H1 (cell line): ENCODE results near the gene CFHR5. TPM values are rescaled to one million over a fixed set of nuclear protein-coding genes. Genes with fewer than 3 reads are reported as not detected.

ENCODE experiments used
- CBX5 ChIP-seq: fragments of 300-800, 300-1000 bp; sonication (generic); IDR thresholded peaks from 2 replicates; pipeline ENCODE4 v1.7.1; 2016; ENCODE audit warnings: antibody characterized with exemption, low read length, low read depth
- CBX8 ChIP-seq: fragments of 300-800, 300-1000 bp; sonication (generic); IDR thresholded peaks from 2 replicates; pipeline ENCODE4 v1.7.1; 2016; ENCODE audit warnings: low read depth, low read length, borderline replicate concordance
- GTF2F1 ChIP-seq: IDR thresholded peaks from 2 replicates; pipeline ENCODE4 v1.6.1; 2012; ENCODE audit warnings: low read depth, low read length, improper control_type of control experiment, borderline replicate concordance
- HDAC2 ChIP-seq, 2 experiments: fragments of 300-600 bp in 1 of 2; sonication (generic) in 1 of 2; IDR thresholded peaks; 2 replicates each; pipeline ENCODE4 v1.6.1; 2011 to 2012; ENCODE audit warnings: low read depth in 2 of 2, low read length in 2 of 2, mild to moderate bottlenecking in 2 of 2, moderate library complexity in 2 of 2, borderline replicate concordance in 1 of 2, inconsistent platforms in 1 of 2
- HDAC6 ChIP-seq: IDR thresholded peaks from one replicate; pipeline ENCODE4 v1.7.1; 2012; ENCODE audit warnings: low read depth, mild to moderate bottlenecking, inconsistent platforms, low read length, moderate library complexity
- MAX ChIP-seq: IDR thresholded peaks from 2 replicates; pipeline ENCODE4 v1.6.1; 2012; ENCODE audit warnings: inconsistent platforms
- POLR2AphosphoS5 ChIP-seq: IDR thresholded peaks from 2 replicates; pipeline ENCODE4 v1.6.1; 2011; ENCODE audit warnings: low read depth, low read length
- SIX5 ChIP-seq: IDR thresholded peaks from 2 replicates; pipeline ENCODE4 v1.6.1; 2011; ENCODE audit warnings: mild to moderate bottlenecking, low read depth, low read length
- SP2 ChIP-seq: IDR thresholded peaks from 2 replicates; pipeline ENCODE4 v1.6.1; 2012; ENCODE audit warnings: mild to moderate bottlenecking, low read length, inconsistent platforms
- TBP ChIP-seq: IDR thresholded peaks from 2 replicates; pipeline ENCODE4 v1.6.1; 2011; ENCODE audit warnings: low read depth, low read length, improper control_type of control experiment
- TEAD4 ChIP-seq: IDR thresholded peaks from 2 replicates; pipeline ENCODE4 v1.6.1; 2012; ENCODE audit warnings: low read depth, low read length, inconsistent platforms, mixed read lengths
- polyA plus RNA-seq, 7 experiments: library from polyadenylated mRNA; depleted of rRNA in 3 of 7; stranded (reverse) in 5 of 7; unstranded in 2 of 7; fragments of >200 nt in 5 of 7; fragments of 200-250 nt in 2 of 7; gene quantifications; 1 replicate in 5 of 7; 2 replicates in 1 of 7; 4 replicates in 1 of 7; pipeline versions ENCODE4 v1.2.1 to v1.2.3, GENCODE V29; 2011 to 2013; ENCODE audit warnings: missing spikeins in 2 of 7, mixed read lengths in 2 of 7
- total RNA-seq: library from RNA; stranded (reverse); fragmentation: NEBNext Ultra II Directional; extraction: Animal tissue kit (Norgen Biotek cat#: 25700); gene quantifications from 2 replicates; pipeline ENCODE4 v1.2.1, GENCODE V29; 2021
- TF ChIP-seq, protein P1 (sequence below): fragments of 300-600 bp; sonication (generic); IDR thresholded peaks from 2 replicates; pipeline ENCODE4 v1.7.1; 2012; ENCODE audit warnings: low read length, moderate library complexity, mild to moderate bottlenecking, inconsistent platforms; ENCODE audit not compliant: insufficient replicate concordance

The CFHR5 gene
- total and polyA plus RNA-seq, 2 of the 8 experiments (the other 6 are each of a cell fraction or from before 2014, with no cell fraction given): not detected

DNA sequence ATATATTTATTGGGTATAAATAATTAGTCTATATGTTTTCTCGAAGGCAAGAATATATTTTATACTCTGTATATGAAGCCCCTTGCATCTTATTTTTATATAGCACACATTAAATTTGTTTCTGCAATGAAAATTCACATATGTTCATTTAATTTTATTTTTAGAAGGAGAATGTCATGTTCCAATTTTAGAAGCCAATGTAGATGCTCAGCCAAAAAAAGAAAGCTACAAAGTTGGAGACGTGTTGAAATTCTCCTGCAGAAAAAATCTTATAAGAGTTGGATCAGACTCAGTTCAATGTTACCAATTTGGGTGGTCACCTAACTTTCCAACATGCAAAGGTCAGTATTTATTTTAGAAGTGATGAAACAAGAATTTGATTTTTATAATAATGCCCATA is 16.6 kb downstream of the CFHR5 start (continued):
- TF ChIP-seq, protein P1, sequence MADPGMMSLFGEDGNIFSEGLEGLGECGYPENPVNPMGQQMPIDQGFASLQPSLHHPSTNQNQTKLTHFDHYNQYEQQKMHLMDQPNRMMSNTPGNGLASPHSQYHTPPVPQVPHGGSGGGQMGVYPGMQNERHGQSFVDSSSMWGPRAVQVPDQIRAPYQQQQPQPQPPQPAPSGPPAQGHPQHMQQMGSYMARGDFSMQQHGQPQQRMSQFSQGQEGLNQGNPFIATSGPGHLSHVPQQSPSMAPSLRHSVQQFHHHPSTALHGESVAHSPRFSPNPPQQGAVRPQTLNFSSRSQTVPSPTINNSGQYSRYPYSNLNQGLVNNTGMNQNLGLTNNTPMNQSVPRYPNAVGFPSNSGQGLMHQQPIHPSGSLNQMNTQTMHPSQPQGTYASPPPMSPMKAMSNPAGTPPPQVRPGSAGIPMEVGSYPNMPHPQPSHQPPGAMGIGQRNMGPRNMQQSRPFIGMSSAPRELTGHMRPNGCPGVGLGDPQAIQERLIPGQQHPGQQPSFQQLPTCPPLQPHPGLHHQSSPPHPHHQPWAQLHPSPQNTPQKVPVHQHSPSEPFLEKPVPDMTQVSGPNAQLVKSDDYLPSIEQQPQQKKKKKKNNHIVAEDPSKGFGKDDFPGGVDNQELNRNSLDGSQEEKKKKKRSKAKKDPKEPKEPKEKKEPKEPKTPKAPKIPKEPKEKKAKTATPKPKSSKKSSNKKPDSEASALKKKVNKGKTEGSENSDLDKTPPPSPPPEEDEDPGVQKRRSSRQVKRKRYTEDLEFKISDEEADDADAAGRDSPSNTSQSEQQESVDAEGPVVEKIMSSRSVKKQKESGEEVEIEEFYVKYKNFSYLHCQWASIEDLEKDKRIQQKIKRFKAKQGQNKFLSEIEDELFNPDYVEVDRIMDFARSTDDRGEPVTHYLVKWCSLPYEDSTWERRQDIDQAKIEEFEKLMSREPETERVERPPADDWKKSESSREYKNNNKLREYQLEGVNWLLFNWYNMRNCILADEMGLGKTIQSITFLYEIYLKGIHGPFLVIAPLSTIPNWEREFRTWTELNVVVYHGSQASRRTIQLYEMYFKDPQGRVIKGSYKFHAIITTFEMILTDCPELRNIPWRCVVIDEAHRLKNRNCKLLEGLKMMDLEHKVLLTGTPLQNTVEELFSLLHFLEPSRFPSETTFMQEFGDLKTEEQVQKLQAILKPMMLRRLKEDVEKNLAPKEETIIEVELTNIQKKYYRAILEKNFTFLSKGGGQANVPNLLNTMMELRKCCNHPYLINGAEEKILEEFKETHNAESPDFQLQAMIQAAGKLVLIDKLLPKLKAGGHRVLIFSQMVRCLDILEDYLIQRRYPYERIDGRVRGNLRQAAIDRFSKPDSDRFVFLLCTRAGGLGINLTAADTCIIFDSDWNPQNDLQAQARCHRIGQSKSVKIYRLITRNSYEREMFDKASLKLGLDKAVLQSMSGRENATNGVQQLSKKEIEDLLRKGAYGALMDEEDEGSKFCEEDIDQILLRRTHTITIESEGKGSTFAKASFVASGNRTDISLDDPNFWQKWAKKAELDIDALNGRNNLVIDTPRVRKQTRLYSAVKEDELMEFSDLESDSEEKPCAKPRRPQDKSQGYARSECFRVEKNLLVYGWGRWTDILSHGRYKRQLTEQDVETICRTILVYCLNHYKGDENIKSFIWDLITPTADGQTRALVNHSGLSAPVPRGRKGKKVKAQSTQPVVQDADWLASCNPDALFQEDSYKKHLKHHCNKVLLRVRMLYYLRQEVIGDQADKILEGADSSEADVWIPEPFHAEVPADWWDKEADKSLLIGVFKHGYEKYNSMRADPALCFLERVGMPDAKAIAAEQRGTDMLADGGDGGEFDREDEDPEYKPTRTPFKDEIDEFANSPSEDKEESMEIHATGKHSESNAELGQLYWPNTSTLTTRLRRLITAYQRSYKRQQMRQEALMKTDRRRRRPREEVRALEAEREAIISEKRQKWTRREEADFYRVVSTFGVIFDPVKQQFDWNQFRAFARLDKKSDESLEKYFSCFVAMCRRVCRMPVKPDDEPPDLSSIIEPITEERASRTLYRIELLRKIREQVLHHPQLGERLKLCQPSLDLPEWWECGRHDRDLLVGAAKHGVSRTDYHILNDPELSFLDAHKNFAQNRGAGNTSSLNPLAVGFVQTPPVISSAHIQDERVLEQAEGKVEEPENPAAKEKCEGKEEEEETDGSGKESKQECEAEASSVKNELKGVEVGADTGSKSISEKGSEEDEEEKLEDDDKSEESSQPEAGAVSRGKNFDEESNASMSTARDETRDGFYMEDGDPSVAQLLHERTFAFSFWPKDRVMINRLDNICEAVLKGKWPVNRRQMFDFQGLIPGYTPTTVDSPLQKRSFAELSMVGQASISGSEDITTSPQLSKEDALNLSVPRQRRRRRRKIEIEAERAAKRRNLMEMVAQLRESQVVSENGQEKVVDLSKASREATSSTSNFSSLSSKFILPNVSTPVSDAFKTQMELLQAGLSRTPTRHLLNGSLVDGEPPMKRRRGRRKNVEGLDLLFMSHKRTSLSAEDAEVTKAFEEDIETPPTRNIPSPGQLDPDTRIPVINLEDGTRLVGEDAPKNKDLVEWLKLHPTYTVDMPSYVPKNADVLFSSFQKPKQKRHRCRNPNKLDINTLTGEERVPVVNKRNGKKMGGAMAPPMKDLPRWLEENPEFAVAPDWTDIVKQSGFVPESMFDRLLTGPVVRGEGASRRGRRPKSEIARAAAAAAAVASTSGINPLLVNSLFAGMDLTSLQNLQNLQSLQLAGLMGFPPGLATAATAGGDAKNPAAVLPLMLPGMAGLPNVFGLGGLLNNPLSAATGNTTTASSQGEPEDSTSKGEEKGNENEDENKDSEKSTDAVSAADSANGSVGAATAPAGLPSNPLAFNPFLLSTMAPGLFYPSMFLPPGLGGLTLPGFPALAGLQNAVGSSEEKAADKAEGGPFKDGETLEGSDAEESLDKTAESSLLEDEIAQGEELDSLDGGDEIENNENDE: no peak
- TF ChIP-seq TBP: no peak
- no peak for TF ChIP-seq HDAC2 (IDR thresholded peaks at IDR 0.05; ENCODE audit: borderline replicate concordance in 1 of 2, low read depth in 2 of 2, low read length in 2 of 2)
- no peak for TF ChIP-seq SIX5
- TF ChIP-seq MAX: no peak
- TF ChIP-seq HDAC6: no peak
- no peak for TF ChIP-seq TEAD4
- TF ChIP-seq SP2: no peak
- TF ChIP-seq CBX8: no peak
- no peak for TF ChIP-seq GTF2F1
- no peak for TF ChIP-seq CBX5
- no peak for TF ChIP-seq POLR2AphosphoS5
